Trophoblast cell (in vitro differentiated cells and primary cell): Measurements from ENCODE around the gene ZNF605.
A peak's percentile ranks its signal among the peaks of the same experiment; 100 is the strongest.
"Not testable (repeated sequence)": the region's sequence is repeated elsewhere in the genome, so short reads cannot be mapped to it uniquely, and the experiment has no call there.

Experiments used
- DNase-seq, 2 donors: peaks; one replicate each; pipeline ENCODE4 v3.0.0-alpha.2; 2016
- H2AFZ ChIP-seq: 2 replicates; pipeline ENCODE4 v1.6.1; 2013; ENCODE audit warnings: low read length, moderate library complexity, mild to moderate bottlenecking; ENCODE audit not compliant: insufficient read depth, poor library complexity
- H2AK5ac ChIP-seq: 2 replicates; pipeline ENCODE4 v1.6.1; 2013; ENCODE audit warnings: mild to moderate bottlenecking, low read length
- H2BK120ac ChIP-seq: 2 replicates; pipeline ENCODE4 v1.6.1; 2013; ENCODE audit warnings: low read length, mild to moderate bottlenecking, moderate library complexity; ENCODE audit not compliant: insufficient read depth, poor library complexity
- H2BK12ac ChIP-seq: 2 replicates; pipeline ENCODE4 v1.6.1; 2013; ENCODE audit warnings: mild to moderate bottlenecking, low read length, moderate library complexity
- H2BK5ac ChIP-seq: 2 replicates; pipeline ENCODE4 v1.6.1; 2013; ENCODE audit warnings: low read length, low read depth, moderate library complexity, mild to moderate bottlenecking; ENCODE audit not compliant: poor library complexity
- H3K14ac ChIP-seq: 2 replicates; pipeline ENCODE4 v1.6.1; 2013; ENCODE audit warnings: mild to moderate bottlenecking, low read length
- H3K18ac ChIP-seq: 2 replicates; pipeline ENCODE4 v1.6.1; 2013; ENCODE audit warnings: mild to moderate bottlenecking, low read length
- H3K23ac ChIP-seq: 2 replicates; pipeline ENCODE4 v1.6.1; 2013; ENCODE audit warnings: low read length
- H3K27ac ChIP-seq: 2 replicates; pipeline ENCODE4 v1.5.1; 2013; ENCODE audit warnings: low read depth, mild to moderate bottlenecking, inconsistent platforms, low read length, moderate library complexity
- H3K27me3 ChIP-seq: 2 replicates; pipeline ENCODE4 v1.6.1; 2013; ENCODE audit warnings: inconsistent platforms, mild to moderate bottlenecking, low read length, moderate library complexity; ENCODE audit not compliant: insufficient read depth
- H3K36me3 ChIP-seq, 2 experiments: 1 replicate in 1 of 2; 2 replicates in 1 of 2; pipeline ENCODE4 v1.6.1; 2013; ENCODE audit warnings: low read length in 2 of 2, mild to moderate bottlenecking in 2 of 2, moderate library complexity in 1 of 2; ENCODE audit not compliant: insufficient read depth in 2 of 2, control insufficient read depth in 1 of 2
- H3K4ac ChIP-seq: 2 replicates; pipeline ENCODE4 v1.6.1; 2013; ENCODE audit warnings: low read depth, mild to moderate bottlenecking, low read length, moderate library complexity
- H3K4me1 ChIP-seq, 2 experiments: 1 replicate in 1 of 2; 2 replicates in 1 of 2; pipeline ENCODE4 v1.6.1; 2013; ENCODE audit warnings: low read length in 2 of 2, mild to moderate bottlenecking in 2 of 2, moderate library complexity in 1 of 2; ENCODE audit not compliant: insufficient read depth in 2 of 2, control insufficient read depth in 1 of 2
- H3K4me2 ChIP-seq: 2 replicates; pipeline ENCODE4 v1.6.1; 2013; ENCODE audit warnings: inconsistent platforms, mild to moderate bottlenecking, low read length, moderate library complexity
- H3K4me3 ChIP-seq: 2 replicates; pipeline ENCODE4 v1.5.1; 2013; ENCODE audit warnings: mild to moderate bottlenecking, low read depth, low read length, inconsistent platforms
- H3K79me1 ChIP-seq: one replicate; pipeline ENCODE4 v1.6.1; 2013; ENCODE audit warnings: low read length
- H3K79me2 ChIP-seq: 2 replicates; pipeline ENCODE4 v1.6.1; 2013; ENCODE audit warnings: low read length, mild to moderate bottlenecking; ENCODE audit not compliant: control insufficient read depth, insufficient read depth, poor library complexity
- H3K9ac ChIP-seq: 2 replicates; pipeline ENCODE4 v1.6.1; 2013; ENCODE audit warnings: mild to moderate bottlenecking, low read length
- H3K9me3 ChIP-seq: 2 replicates; pipeline ENCODE4 v1.6.1; 2013; ENCODE audit warnings: low read depth, mild to moderate bottlenecking, control low read depth, inconsistent platforms, low read length; ENCODE audit not compliant: insufficient read depth
- H4K12ac ChIP-seq: 2 replicates; pipeline ENCODE4 v1.6.1; 2013; ENCODE audit warnings: low read depth, mild to moderate bottlenecking, low read length, moderate library complexity
- H4K8ac ChIP-seq: 2 replicates; pipeline ENCODE4 v1.6.1; 2013; ENCODE audit warnings: low read depth, mild to moderate bottlenecking, low read length, moderate library complexity
- H4K91ac ChIP-seq: one replicate; pipeline ENCODE4 v1.6.1; 2013; ENCODE audit warnings: low read depth, mild to moderate bottlenecking, low read length, moderate library complexity
- WGBS: extraction: QIAGEN DNeasy Blood & Tissue Kit; methylation state at CpG from one replicate; pipeline ENCODE4 v1.1.7; 2013; ENCODE audit warnings: missing lambda C conversion rate; ENCODE audit not compliant: insufficient read length, insufficient coverage; ENCODE audit errors: extremely low coverage; 5-methylcytosine and 5-hydroxymethylcytosine counted together

Gene ZNF605

GRCh38 chr12:132965796-132966195 lies 9.7 kb upstream of the ZNF605 start:
- no peak overlapping the region for H3K4ac ChIP-seq

GRCh38 chr12:132963947-132964346 lies 7.8 kb upstream of the ZNF605 start:
- WGBS, result no CpG with 5 or more reads among the region's 10 CpGs
- H4K91ac ChIP-seq, H3K23ac ChIP-seq, H4K8ac ChIP-seq, H3K27ac ChIP-seq, H3K4me2 ChIP-seq, H3K18ac ChIP-seq, H3K27me3 ChIP-seq, H2BK120ac ChIP-seq, H2AFZ ChIP-seq, H3K4me1 ChIP-seq, H2BK12ac ChIP-seq, H3K79me1 ChIP-seq, H3K4ac ChIP-seq, H3K79me2 ChIP-seq, H2BK5ac ChIP-seq, H4K12ac ChIP-seq, H3K36me3 ChIP-seq, H3K9ac ChIP-seq, H2AK5ac ChIP-seq, H3K14ac ChIP-seq, H3K4me3 ChIP-seq: not testable (repeated sequence)
- peak; percentile 20 to 28 for DNase-seq
- peaks cover 26% of the 10 kb centered on the region for H3K9me3 ChIP-seq

More at GRCh38 chr12:132965796-132966195, 9.7 kb upstream of the ZNF605 start:
- no peak overlapping the region for H3K18ac ChIP-seq
- DNase-seq, result no peak
- H3K4me3 ChIP-seq, result no peak overlapping the region
- H3K9ac ChIP-seq, result no peak overlapping the region
- H3K14ac ChIP-seq, result no peak overlapping the region
- H3K4me1 ChIP-seq, result no peaks in the 10 kb centered on the region
- no peaks in the 10 kb centered on the region for H3K36me3 ChIP-seq
- H3K23ac ChIP-seq, result no peak overlapping the region
- no peak overlapping the region for H3K4me2 ChIP-seq
- H3K79me1 ChIP-seq, result no peaks in the 10 kb centered on the region
- no peak overlapping the region for H4K12ac ChIP-seq
- WGBS, result no CpG with 5 or more reads among the region's 12 CpGs
- peaks cover 33% of the 10 kb centered on the region for H3K9me3 ChIP-seq
- no peak overlapping the region for H4K91ac ChIP-seq
- H3K79me2 ChIP-seq, result no peaks in the 10 kb centered on the region
- no peak overlapping the region for H2BK120ac ChIP-seq
- H2BK12ac ChIP-seq, result no peak overlapping the region
- H2AK5ac ChIP-seq, result no peak overlapping the region
- H4K8ac ChIP-seq, result no peak overlapping the region
- no peak overlapping the region for H3K27ac ChIP-seq
- H3K27me3 ChIP-seq, result no peaks in the 10 kb centered on the region
- H2BK5ac ChIP-seq, result no peak overlapping the region
- no peak overlapping the region for H2AFZ ChIP-seq

- H3K23ac ChIP-seq, H3K4me3 ChIP-seq, H3K4me2 ChIP-seq, H3K27me3 ChIP-seq, H2AK5ac ChIP-seq, H3K14ac ChIP-seq, H4K8ac ChIP-seq, H3K36me3 ChIP-seq, H2BK12ac ChIP-seq, H2AFZ ChIP-seq, H3K79me1 ChIP-seq, H3K9ac ChIP-seq, H3K18ac ChIP-seq, H2BK120ac ChIP-seq, H4K91ac ChIP-seq, DNase-seq, H2BK5ac ChIP-seq, H3K4me1 ChIP-seq, H3K79me2 ChIP-seq, H4K12ac ChIP-seq, H3K4ac ChIP-seq, H3K27ac ChIP-seq: not testable (repeated sequence)
- WGBS, result no CpG with 5 or more reads among the region's 14 CpGs
- H3K9me3 ChIP-seq, result peaks cover 15% of the 10 kb centered on the region
Observed at GRCh38 chr12:132961790-132962189, 5.7 kb upstream of the ZNF605 start.

GRCh38 chr12:132955094-132956010 lies 754 bp downstream of the ZNF605 start:
- H3K4me1 ChIP-seq, result peaks cover 7 to 11% of the 10 kb centered on the region in 2 experiments
- peak overlapping the region; percentile 86 for H3K4me3 ChIP-seq
- peak overlapping the region; percentile 78 for H3K18ac ChIP-seq
- H4K8ac ChIP-seq, result peak overlapping the region; percentile 94
- peak overlapping the region; percentile 95 for H3K14ac ChIP-seq
- 100% methylated on average over 2 of the region's 39 CpGs for whole genome bisulfite sequencing
- peak; percentile 31 to 32 for DNase-seq
- H3K79me2 ChIP-seq, result peaks cover 3% of the 10 kb centered on the region
- no peak overlapping the region for H2BK120ac ChIP-seq
- H3K27ac ChIP-seq, result peak overlapping the region; percentile 3
- H3K4me2 ChIP-seq, result peak overlapping the region; percentile 67
- no peak overlapping the region for H2BK5ac ChIP-seq
- no peaks in the 10 kb centered on the region for H3K27me3 ChIP-seq
- H3K4ac ChIP-seq, result peak overlapping the region; percentile 84
- peak overlapping the region; percentile 52 for H3K9ac ChIP-seq
- H2AFZ ChIP-seq, result peak overlapping the region; percentile 92
- no peak overlapping the region for H3K23ac ChIP-seq
- H4K91ac ChIP-seq, result peak overlapping the region; percentile 87
- H3K79me1 ChIP-seq, result peaks cover 6% of the 10 kb centered on the region
- no peak overlapping the region for H2AK5ac ChIP-seq
- H4K12ac ChIP-seq, result peak overlapping the region; percentile 93
- H2BK12ac ChIP-seq, result no peak overlapping the region
- H3K9me3 ChIP-seq, result peaks cover 37% of the 10 kb centered on the region
- H3K36me3 ChIP-seq, result peaks cover 0 to 2% of the 10 kb centered on the region in 2 experiments
